Nephron progenitor cell (in vitro differentiated cells): ENCODE data around the gene FAM114A1.

ENCODE experiments used
- DNase-seq: peaks from one replicate; pipeline ENCODE4 v3.0.0; 2021
- H3K27ac Mint-ChIP-seq: 2 replicates; pipeline ENCODE4 v1.8.0; 2021; ENCODE audit warnings: mild to moderate bottlenecking, moderate library complexity, mixed read lengths
- H3K27me3 Mint-ChIP-seq: 2 replicates; pipeline ENCODE4 v1.8.0; 2021; ENCODE audit warnings: mild to moderate bottlenecking, low read depth, mixed read lengths; ENCODE audit not compliant: poor library complexity
- H3K36me3 Mint-ChIP-seq: 2 replicates; pipeline ENCODE4 v1.8.0; 2021; ENCODE audit warnings: low read depth, mixed read lengths
- H3K4me1 Mint-ChIP-seq: 2 replicates; pipeline ENCODE4 v1.8.0; 2021; ENCODE audit warnings: mixed read lengths
- H3K4me3 Mint-ChIP-seq: 2 replicates; pipeline ENCODE4 v1.8.0; 2021; ENCODE audit warnings: mild to moderate bottlenecking, moderate library complexity, mixed read lengths
- H3K9me3 Mint-ChIP-seq: 2 replicates; pipeline ENCODE4 v1.8.0; 2021; ENCODE audit warnings: mild to moderate bottlenecking, moderate library complexity, mixed read lengths
- CTCF ChIP-seq: fragments of 200-600 bp; sonication (generic); IDR thresholded peaks from 2 replicates; pipeline ENCODE4 v1.5.0; 2021; ENCODE audit warnings: antibody characterized with exemption

The FAM114A1 gene

DNA sequence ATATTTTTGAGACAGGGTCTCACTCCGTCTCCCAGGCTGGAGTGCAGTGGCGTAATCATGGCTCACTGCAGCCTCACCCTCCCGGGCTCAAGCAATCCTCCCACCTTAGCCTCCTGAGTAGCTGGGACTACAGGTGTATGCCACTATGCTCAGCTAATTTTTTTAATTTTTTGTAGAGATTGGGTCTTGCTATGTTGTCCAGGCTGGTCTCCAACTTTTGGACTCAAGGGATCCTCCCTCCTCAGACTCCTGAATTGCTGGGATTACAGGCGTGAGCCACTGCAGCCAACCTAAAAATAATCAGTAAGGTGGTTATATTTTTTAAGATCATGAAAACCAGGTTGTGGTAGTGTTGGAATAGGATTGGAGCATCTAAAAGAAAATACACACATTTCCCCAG lies 126.5 kb downstream of the FAM114A1 start:
- no peak for TF ChIP-seq CTCF
- no peaks in the 10 kb centered on the region for H3K27me3 Mint-ChIP-seq
- no peak overlapping the region for H3K4me3 Mint-ChIP-seq
- H3K36me3 Mint-ChIP-seq, result no peaks in the 10 kb centered on the region
- no peak for DNase-seq
- peaks cover 9% of the 10 kb centered on the region for H3K4me1 Mint-ChIP-seq
- H3K9me3 Mint-ChIP-seq, result peaks cover 4% of the 10 kb centered on the region
- H3K27ac Mint-ChIP-seq, result no peak overlapping the region
